HG03469 (cell line): ENCODE data around the gene TSPAN33.

Experiments
- ATAC-seq: cut with Tn5 transposase; IDR thresholded peaks from one replicate; pipeline ENCODE4 v1.9.1; 2021; ENCODE audit warnings: mild to moderate bottlenecking, moderate library complexity, moderate number of reproducible peaks; ENCODE audit not compliant: unreplicated experiment

TSPAN33 gene

GRCh38 chr7:129134356-129134987 is 10.0 kb upstream of the TSPAN33 start:
- ATAC-seq, result no peak

GRCh38 chr7:129136887-129137642 is 7.4 kb upstream of the TSPAN33 start:
- no peak for ATAC-seq

- ATAC-seq, result no peak
These were observed 798 bp upstream of the TSPAN33 start for GRCh38 chr7:129143724-129144094.

GRCh38 chr7:129144834-129145668 is 544 bp downstream of the TSPAN33 start:
- no peak for ATAC-seq

- peak; percentile 40 for ATAC-seq
These were observed 1.9 kb downstream of the TSPAN33 start for GRCh38 chr7:129146237-129146979.

- ATAC-seq, result no peak
These were observed 3.2 kb downstream of the TSPAN33 start for GRCh38 chr7:129147731-129148130.

GRCh38 chr7:129149511-129149910 is 5.0 kb downstream of the TSPAN33 start:
- no peak for ATAC-seq

GRCh38 chr7:129150199-129150996 is 5.9 kb downstream of the TSPAN33 start:
- ATAC-seq, result no peak

- no peak for ATAC-seq
These were observed 13.1 kb downstream of the TSPAN33 start for GRCh38 chr7:129157651-129158050.

GRCh38 chr7:129159539-129159938 is 15.0 kb downstream of the TSPAN33 start:
- ATAC-seq, result no peak

GRCh38 chr7:129160161-129160905 is 15.8 kb downstream of the TSPAN33 start:
- no peak for ATAC-seq

- no peak for ATAC-seq
These were observed 17.2 kb downstream of the TSPAN33 start for GRCh38 chr7:129161524-129162225.

- no peak for ATAC-seq
These were observed 18.2 kb downstream of the TSPAN33 start for GRCh38 chr7:129162732-129163131.

GRCh38 chr7:129163875-129164544 is 19.5 kb downstream of the TSPAN33 start:
- ATAC-seq, result no peak

GRCh38 chr7:129166745-129167144 is 22.2 kb downstream of the TSPAN33 start:
- no peak for ATAC-seq

GRCh38 chr7:129167817-129168216 is 23.3 kb downstream of the TSPAN33 start:
- ATAC-seq, result no peak

- no peak for ATAC-seq
These were observed 23.9 kb downstream of the TSPAN33 start for GRCh38 chr7:129168231-129169021.
